HG02852 (cell line): Measurements from ENCODE around the gene IGFN1.

Experiments used
- ATAC-seq: cut with Tn5 transposase; IDR thresholded peaks from one replicate; pipeline ENCODE4 v1.9.1; 2021; ENCODE audit warnings: mild to moderate bottlenecking, moderate library complexity; ENCODE audit not compliant: unreplicated experiment

IGFN1 gene

GRCh38 chr1:201190624-201191051, at the start of gene IGFN1:
IGFN1 (plus strand) TSS chr1:201190824; CDS start chr1:201193294, 2,470 bp downstream.
- ATAC-seq = no peak

DNA sequence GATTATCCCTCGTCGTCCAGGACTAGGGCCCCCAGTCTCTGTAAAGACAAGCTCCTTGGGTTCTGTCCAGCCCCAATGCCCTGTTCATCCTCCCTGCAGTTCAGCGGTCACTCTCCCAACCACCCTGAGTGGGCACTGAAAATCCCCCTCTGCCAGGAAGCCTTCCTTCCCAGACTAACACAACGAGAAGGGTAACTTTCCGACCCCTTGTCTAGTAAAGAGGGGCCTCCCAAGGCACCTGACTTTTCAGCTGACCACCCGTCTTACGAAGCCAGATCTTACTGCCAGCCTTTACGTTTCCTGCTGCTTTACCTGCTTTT, 49.7 kb upstream of the IGFN1 start:
- no peak for ATAC-seq

DNA sequence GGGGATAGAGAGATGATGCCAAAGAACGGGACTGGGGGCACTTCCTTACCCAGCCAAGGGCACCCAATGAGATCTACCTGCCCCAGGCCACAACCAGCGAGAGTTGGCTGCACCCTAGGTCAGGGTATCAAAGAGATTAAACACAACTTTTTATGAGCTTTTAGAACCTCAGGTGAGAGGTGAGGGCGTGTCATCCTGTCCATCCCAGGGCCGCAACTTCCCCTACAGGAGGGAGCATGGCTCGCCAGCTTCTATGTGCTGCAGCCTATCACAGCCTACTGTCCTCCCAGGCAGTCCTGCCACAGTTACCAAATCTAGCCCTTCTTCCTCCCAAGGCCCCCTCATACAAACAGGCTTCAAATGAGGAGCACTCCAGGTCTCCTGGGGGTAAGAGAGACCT, 49.2 kb upstream of the IGFN1 start:
- no peak for ATAC-seq

DNA sequence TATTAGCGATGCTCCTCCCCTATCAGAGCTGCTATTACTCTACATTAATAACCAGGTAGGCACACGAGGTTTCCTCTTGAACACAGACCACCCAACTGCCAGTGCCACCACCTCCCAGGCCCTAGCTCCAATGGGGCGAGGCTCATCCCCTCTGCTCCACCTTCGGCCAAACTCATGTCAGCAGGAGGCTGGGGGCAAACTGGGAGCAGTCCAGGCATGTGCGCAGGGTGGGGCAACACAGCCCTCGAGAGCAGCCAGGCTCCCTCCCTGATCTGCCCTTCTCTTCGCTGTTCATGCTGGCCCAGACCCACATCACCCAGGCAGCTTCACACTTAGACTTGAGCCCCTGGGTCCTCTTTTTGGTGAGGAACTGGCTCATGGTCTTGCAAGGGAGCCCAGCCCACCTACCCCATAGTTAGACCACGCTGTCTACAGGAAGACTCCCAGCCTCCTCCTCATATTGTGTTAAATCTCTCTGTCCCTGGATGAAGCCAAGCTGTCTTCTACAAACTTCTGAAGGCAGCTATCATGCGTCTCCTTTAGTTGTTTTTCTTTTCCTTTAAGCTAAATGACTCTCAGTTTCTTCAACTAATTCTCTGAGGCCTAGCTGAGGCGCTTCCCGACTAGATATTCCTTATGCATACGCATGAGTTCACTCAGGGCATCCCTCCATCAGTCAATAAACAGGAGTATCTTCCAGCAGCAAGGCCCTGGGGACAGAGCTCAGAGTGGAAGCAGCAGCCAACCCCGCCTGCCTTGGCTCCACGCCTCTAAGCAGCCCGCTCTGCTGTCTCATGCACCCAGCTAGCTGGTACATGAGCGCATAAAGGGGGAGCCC, 48.4 kb upstream of the IGFN1 start:
- ATAC-seq = no peak

GRCh38 chr1:201142849-201143725, 47.5 kb upstream of the IGFN1 start:
- no peak for ATAC-seq

GRCh38 chr1:201143726-201144635, 46.6 kb upstream of the IGFN1 start:
- ATAC-seq = no peak

DNA sequence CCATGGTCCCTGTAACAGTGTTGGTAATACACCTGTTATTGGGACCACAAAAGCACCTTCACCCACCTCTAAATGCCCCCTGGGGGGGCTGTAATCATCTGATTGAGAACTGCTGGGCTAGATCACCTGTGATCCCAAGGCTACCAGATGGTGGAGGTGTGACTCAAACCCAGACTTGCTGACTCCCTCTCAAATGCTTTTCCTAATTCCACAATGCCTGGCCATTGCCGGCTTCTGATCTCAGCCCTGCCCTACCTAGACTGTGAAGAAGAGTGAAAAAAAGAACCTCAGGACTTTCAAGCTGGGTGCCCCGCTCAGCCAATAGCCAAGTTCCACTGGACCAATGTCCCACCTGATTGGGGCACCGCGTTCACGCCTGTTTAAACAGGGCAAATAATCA, 45.9 kb upstream of the IGFN1 start:
- no peak for ATAC-seq

DNA sequence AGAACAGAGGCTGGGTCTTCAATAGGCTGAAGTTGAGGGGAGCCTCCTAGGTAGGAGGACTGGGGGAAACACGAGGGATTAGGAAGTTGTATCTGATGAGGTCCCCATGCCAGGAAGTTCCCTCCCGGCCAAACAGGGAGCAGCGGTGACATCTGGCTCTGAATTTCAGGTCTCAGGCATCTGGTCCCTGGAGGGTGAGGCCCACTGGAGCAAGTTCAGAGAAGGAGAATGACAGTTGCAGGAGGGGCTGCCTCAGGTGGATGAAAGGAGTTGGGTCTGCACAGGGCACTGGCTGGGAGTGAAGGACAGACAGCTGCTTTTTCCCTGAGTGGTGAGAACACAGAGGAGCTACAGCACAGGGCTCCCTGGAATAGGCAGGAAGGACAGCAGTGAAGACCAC, 45.5 kb upstream of the IGFN1 start:
- ATAC-seq = no peak

- ATAC-seq = no peak
Observed at GRCh38 chr1:201145816-201146215, 44.8 kb upstream of the IGFN1 start.

DNA sequence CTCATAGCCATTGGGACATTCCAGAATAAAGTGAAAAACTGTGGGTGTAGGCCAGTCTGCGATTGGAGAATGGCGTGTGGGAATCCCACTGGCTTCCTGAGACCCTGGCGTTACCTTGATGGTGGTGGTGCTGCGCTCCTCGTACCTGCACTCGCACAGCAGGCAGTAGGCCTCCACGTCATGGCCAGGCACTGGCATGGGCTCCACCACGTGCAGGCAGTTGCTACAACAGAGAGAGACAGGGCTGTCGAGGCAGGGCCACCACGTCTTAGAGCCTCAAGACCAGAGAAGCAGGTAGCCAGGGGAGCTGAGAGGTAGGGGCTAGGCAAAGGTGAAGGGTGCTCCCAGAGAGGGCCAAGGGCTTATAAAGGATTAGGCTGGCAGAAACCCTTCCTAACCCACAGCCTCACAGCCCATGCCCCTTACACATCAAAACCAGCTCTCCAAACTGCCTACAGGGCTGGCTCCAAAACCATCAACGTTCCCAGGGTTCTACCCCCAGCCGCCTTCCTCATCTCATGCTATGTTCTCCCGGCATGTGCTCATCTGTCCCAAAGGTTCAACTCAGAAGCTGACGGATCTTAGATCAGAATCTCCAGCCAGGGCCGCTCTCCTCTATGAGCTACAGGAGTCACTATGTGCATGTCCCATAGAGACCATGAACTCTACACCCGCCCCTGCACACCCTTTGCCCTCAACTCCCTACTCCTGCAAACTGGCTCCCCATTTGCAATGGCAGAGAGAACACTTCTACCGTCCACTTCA, 43.8 kb upstream of the IGFN1 start:
- ATAC-seq = no peak

DNA sequence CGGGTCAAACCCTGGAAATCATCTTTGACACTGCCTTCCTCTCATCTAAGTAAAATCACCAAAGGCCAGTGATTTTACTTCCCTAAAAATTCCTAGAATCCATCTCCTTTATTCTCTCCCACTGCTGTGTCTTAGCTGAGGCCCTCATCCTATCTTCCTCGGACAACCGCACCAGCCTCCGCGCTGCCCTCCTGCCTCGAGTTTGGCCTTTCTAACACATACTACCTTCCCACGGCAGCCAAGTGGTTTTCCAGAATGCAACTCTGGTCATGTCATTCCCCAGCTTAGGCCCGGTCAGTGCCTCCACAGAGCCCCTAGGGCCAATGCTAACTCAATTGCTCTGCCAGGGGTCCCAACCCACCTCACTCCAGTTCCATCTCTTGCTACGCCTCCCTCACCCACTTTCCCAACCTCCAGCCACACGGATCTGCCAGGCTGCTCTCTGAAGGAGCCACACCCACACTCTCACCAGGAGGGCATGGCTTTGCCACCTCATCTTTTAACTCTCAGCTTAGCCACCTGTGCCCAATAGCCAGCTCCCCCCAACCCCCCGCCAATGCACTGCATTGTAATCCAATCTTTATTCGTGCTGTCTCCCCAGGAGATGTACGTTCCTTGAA, 43.1 kb upstream of the IGFN1 start:
- ATAC-seq = no peak

DNA sequence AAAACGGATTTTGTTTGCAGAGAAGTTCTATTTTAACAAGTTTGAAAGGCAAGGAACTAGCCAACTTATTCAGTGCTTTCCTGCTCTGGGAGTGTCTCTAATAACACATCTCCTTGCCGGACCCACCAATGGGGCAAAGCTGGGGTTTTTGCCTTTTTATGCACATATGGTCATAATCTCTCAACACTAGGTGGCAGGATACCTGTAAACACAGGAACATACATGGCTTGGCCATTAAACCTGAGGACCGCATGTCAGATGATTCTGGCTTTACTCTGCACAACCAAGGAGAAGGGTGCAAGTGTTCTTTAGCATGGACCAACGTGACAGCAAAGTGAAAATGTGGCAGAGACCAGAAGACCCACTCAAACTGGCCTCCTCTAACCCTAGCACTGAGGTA, 41.2 kb upstream of the IGFN1 start:
- no peak for ATAC-seq

DNA sequence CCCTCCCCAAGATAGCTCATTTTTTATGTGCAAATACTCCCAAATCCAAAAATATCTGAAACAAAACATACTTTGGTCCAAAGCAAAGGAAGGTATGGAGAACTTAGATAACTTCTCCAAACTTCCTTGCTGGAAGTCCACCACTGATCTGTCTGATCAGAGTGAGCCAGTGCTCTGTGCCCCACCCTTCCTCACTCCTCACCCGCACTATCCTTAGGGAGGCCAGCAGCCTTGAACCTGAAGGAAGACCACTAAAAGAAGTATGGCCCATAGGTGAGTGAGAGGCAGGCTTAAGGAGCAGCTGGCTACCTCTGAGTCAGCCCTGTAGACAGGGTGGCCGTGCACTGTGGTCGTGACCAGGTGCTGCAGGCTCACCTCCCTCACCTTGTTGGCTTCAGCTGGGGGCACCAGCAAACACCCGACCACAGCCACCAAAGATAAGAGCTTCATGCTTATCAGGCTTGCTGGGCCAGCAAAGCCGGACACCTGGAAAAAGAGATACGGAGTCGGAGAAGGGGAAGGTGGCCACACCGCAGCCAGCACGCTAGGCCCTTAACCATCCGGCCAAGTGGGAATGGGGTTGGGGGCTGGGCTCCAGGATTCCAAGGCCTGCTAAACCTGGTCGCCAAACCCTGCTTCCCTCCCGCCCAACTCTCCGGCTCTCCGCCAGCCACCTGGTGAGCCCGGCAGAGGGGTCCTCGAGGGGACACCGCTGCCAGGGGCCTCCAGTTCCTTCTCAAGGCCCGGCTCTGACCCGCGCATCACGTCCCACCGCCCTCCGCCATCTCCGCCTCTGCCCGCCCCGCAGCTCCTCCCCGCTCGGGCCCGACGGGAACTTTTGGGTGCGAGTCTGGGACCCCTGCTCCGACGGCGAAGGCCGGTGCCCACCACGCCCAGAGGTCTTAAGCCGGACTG, 36.9 kb upstream of the IGFN1 start:
- ATAC-seq = peak; percentile 81

GRCh38 chr1:201154389-201155165, 36.0 kb upstream of the IGFN1 start, which contains the start of gene TMEM9:
TMEM9 (minus strand) TSS chr1:201154474; CDS start chr1:201153923, 551 bp downstream.
- peak; percentile 98 for ATAC-seq

DNA sequence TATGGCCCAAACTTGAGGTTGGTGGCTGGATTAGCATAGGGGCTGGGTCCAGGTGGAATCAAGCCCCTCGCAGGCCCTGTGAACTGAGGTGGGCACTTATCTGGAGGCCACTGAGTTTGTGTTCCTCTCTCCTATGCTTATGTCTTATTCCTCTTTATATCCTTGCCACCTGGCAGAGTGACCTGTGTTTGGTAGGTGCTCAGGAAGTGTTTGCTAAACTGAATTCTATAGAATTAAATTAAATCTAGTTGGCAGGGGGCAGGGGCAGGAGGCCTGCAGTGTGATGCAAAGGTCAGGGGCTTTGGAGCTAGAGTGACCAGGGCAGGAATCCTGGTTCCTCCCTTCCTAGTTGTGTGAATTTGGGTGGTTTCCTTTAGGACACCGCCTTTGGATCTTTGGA, 35.3 kb upstream of the IGFN1 start:
- ATAC-seq = no peak

DNA sequence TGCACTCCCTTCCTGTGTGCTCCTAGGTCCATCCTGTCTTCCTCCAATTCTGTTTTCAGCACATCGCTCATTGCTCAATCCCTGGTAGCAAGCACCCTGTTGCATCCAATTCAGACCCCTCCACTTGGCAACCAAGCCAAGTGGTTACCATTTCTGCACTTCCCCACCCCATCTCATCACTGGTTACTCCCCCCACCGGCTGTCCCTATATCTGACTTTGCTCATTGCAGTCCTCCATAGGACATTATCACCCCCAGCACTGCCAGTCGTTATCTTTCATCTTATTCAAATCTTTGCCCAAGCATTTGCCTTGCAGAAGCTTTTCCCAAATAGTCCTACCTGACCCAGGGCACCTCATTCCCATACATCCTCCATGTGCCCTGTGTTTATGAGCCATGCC, 34.3 kb upstream of the IGFN1 start:
- no peak for ATAC-seq

DNA sequence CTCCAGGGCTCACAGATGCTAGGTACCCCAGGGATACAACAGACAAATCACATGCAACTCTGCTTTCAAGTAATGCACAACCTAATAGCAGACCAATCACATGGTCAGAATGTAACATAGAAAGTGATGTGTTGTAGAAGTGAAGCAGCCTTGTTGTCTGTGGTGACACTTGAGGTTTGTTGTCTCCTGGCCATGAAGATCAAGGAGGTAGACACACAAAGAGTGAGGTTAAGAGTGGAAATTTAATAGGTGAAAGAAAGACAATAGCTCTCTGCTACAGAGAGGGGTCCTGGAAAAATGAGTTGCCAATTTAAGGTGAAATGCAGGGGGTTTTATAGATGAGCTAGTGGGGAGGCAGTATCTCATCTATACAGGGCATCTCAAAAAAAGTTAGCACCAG, 33.8 kb upstream of the IGFN1 start:
- no peak for ATAC-seq

DNA sequence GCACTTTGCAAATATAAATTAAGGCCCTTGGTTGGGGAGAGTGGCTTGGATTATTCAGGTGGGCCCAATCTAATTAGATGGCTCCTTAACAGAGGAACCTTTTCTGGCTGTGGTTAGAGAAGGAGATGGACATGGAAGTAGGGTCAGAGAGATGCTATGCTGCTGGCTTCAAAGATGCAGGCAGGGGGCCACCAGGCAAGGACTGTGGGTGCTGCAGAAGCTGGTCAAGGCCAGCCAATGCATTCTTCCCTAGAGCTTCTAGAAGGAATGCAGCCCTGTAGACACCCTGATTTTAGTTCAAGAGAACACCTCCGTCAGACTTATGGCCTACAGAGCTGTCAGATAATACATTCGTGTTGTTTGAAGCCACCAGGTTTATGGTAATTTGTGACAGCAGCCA, 32.7 kb upstream of the IGFN1 start:
- ATAC-seq = no peak
